ENCODE measurements around the gene CNTN6. TPM values are rescaled to one million over a fixed set of nuclear protein-coding genes. Genes with fewer than 3 reads are reported as not detected.
A peak's percentile ranks its signal among the peaks of the same experiment; 100 is the strongest.

CNTN6 gene
- total RNA-seq, 4 donors from 2014 or later, result not detected

GRCh38 chr3:1439395-1439794, 346.6 kb downstream of the CNTN6 start:
- intact Hi-C loops (cut with DNase I; ENCODE audit: low total_unique reads) (no loop called here), in situ Hi-C loops (cut with MboI; ENCODE audit: low pct_ligation_motif_present in 1 of 4, low pct_unique_long_range_greater_than_20kb in 1 of 4, low sequenced_read_pairs in 3 of 4) (no loop called here)
- Histone ChIP-seq H3K4me1 (no peaks in the 10 kb centered on the region), H3K4me3 (no peak overlapping the region), H3K27ac (no peak overlapping the region), H3K36me3 (no peaks in the 10 kb centered on the region), H3K9me3 (no peaks in the 10 kb centered on the region), H3K27me3 (no peaks in the 10 kb centered on the region)
- DNase-seq, result peak; percentile 35
- TF ChIP-seq CTCF (IDR thresholded peaks at IDR 0.05), result peak in 3 of 5 experiments; percentile 22 to 36 (median 27)
- no peak for TF ChIP-seq EP300 (IDR thresholded peaks at IDR 0.05; ENCODE audit: low read depth)
- 78 to 100% methylated on average over 1 to 2 of the region's 2 CpGs for WGBS, 2 donors (ENCODE audit: low coverage in 1 of 2)

GRCh38 chr3:1442271-1442670, 349.4 kb downstream of the CNTN6 start:
- DNase-seq, result no peak
- Histone ChIP-seq H3K27me3 (no peaks in the 10 kb centered on the region), H3K36me3 (no peaks in the 10 kb centered on the region), H3K27ac (no peak overlapping the region), H3K4me3 (no peak overlapping the region), H3K4me1 (no peaks in the 10 kb centered on the region), H3K9me3 (no peaks in the 10 kb centered on the region)
- intact Hi-C loops (cut with DNase I; ENCODE audit: low total_unique reads), result no loop called here
- no peak for TF ChIP-seq POLR2AphosphoS5 (IDR thresholded peaks at IDR 0.05)
- TF ChIP-seq POLR2A (IDR thresholded peaks at IDR 0.05), result no peak
- no peak for TF ChIP-seq EP300 (IDR thresholded peaks at IDR 0.05; ENCODE audit: low read depth)
- TF ChIP-seq CTCF (IDR thresholded peaks at IDR 0.05), result no peak
- 76 to 87% methylated on average over 3 of the region's 3 CpGs for WGBS, 2 donors (ENCODE audit: low coverage in 1 of 2)
- in situ Hi-C loops (cut with MboI; ENCODE audit: low pct_ligation_motif_present in 1 of 4, low pct_unique_long_range_greater_than_20kb in 1 of 4, low sequenced_read_pairs in 3 of 4), result no loop called here

- intact Hi-C loops (cut with DNase I; ENCODE audit: low total_unique reads), result no loop called here
- no peak for DNase-seq
- in situ Hi-C loops (cut with MboI; ENCODE audit: low pct_ligation_motif_present in 1 of 4, low pct_unique_long_range_greater_than_20kb in 1 of 4, low sequenced_read_pairs in 3 of 4), result no loop called here
- Histone ChIP-seq H3K27me3 (no peaks in the 10 kb centered on the region), H3K4me3 (no peak overlapping the region), H3K4me1 (no peaks in the 10 kb centered on the region), H3K9me3 (no peaks in the 10 kb centered on the region), H3K36me3 (no peaks in the 10 kb centered on the region), H3K27ac (no peak overlapping the region)
- no peak for TF ChIP-seq POLR2A (IDR thresholded peaks at IDR 0.05)
- no peak for TF ChIP-seq POLR2AphosphoS5 (IDR thresholded peaks at IDR 0.05)
- no peak for TF ChIP-seq EP300 (IDR thresholded peaks at IDR 0.05; ENCODE audit: low read depth)
- TF ChIP-seq CTCF (IDR thresholded peaks at IDR 0.05), result no peak
- 62 to 76% methylated on average over 3 of the region's 3 CpGs for WGBS, 2 donors (ENCODE audit: low coverage in 1 of 2)
Observed at GRCh38 chr3:1444195-1444594, 351.4 kb downstream of the CNTN6 start.

- Histone ChIP-seq H3K4me3 (no peak overlapping the region), H3K9me3 (no peaks in the 10 kb centered on the region), H3K4me1 (no peaks in the 10 kb centered on the region), H3K27ac (no peak overlapping the region), H3K27me3 (no peaks in the 10 kb centered on the region), H3K36me3 (no peaks in the 10 kb centered on the region)
- in situ Hi-C loops (cut with MboI; ENCODE audit: low pct_ligation_motif_present in 1 of 4, low pct_unique_long_range_greater_than_20kb in 1 of 4, low sequenced_read_pairs in 3 of 4) (no loop called here), intact Hi-C loops (cut with DNase I; ENCODE audit: low total_unique reads) (no loop called here)
- TF ChIP-seq EP300 (IDR thresholded peaks at IDR 0.05; ENCODE audit: low read depth) (no peak), POLR2AphosphoS5 (IDR thresholded peaks at IDR 0.05) (no peak), POLR2A (IDR thresholded peaks at IDR 0.05) (no peak), CTCF (IDR thresholded peaks at IDR 0.05) (no peak)
- no peak for DNase-seq
Observed at GRCh38 chr3:1446531-1446930, 353.7 kb downstream of the CNTN6 start.

All from transverse colon (tissue), 4 donors.